HG03095 (cell line): ENCODE measurements around the gene UBXN11.
"Not testable (repeated sequence)": the region's sequence is repeated elsewhere in the genome, so short reads cannot be mapped to it uniquely, and the experiment has no call there.

Experiments
- ATAC-seq: cut with Tn5 transposase; IDR thresholded peaks from one replicate; pipeline ENCODE4 v1.9.1; 2021; ENCODE audit warnings: moderate library complexity; ENCODE audit not compliant: unreplicated experiment

The UBXN11 gene

DNA sequence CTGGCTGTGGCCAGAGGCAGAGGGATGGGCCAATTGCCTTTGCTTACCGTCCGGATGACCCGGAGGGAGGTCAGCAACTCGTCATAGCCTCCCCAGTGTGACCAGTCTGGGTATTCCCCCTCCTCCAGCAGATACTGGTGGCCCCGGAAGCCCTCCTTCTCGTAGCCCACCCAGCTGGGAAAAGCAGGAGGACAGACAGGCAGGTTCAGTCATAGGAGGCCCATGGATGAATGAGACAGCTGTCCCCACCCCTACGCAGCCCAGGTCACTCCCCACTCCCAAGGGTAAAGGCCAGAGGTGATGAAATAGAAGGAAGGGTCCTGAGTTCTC lies 30.7 kb upstream of the UBXN11 start:
- no peak for ATAC-seq

DNA sequence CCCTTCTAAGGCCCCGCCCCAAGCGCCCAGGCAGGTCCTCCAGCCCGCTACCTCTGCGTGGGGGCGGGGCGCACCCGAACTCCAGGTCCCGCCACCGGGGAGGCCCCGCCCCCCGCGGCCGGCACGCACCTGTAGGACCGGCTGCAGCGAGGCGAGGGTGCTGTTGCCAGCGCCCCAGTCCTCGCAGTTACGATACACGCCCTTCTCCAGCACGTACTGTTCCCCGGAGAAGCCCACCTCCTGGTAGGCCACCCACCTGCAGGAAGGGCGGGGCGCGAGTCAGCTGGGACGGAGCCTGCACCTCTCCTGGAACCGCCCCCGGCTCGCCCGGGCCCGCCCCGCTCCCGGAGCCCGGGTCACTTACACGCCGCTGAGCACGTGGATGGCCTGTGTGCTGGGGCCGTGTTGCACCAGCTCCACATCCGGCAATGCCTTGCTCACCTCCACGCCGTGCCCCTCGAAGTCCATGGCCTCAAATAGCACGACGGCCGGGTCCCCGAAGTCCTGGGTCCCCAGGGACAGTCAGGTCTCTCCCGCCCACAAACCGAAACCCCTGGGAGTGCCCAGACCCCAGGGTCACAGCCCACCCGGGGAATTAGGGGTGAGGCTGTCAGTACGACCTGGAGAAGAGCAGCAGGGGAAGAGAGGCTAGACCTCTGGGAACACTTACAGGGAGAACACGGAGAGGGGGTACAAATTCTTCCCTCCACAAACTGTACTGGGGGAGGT lies 30.2 kb upstream of the UBXN11 start:
- no peak for ATAC-seq

DNA sequence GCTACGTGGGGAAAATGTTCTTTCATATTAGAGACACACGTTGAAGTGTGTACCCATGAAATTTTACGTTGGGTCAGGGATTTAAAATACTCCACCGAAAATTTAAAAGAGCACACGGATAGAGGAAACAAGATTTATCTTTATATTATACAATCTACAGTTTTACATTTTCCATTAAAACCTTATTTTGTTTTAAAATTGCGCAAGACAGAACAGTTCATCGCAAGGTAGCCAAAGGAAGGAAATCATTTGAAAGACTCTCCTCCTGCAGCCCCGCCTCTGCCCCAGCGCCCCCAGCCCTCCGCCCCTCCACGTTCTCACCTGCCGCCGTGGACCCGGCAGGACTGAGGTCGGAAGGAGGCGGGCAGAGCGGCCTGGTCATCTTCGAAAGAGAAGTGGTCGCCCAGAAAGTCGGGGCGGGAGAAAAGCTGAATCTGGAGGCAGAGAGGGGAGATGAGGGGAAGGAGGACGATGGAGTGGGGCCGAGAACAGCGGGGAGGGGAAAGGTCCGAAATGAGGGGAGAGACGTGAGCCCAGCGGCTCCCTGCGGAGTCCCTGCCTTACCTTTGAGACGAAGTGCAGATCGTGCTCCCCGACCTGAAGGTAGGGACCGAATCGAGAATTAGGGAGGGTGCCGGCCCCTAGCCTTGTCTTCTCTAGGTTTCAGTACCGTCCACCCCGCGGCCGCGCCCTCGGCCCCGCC lies 29.5 kb upstream of the UBXN11 start:
- ATAC-seq, result no peak

DNA sequence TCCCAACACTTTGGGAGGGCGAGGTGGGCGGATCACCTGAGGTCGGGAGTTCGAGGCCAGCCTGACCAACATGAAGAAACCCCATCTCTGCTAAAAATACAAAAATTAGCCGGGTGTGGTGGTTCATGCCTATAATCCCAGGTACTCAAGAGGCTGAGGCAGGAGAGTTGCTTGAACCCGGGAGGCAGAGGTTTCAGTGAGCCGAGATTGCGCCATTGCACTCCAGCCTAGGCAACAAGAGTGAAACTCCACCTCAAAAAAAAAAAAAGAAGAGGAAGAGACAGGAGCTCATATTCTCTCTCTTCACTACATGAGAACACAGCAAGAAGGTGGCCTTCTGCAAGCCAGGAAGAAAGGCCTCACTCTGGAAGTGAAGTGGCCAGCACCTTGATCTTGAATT lies 26.9 kb upstream of the UBXN11 start:
- ATAC-seq, result not testable (repeated sequence)

DNA sequence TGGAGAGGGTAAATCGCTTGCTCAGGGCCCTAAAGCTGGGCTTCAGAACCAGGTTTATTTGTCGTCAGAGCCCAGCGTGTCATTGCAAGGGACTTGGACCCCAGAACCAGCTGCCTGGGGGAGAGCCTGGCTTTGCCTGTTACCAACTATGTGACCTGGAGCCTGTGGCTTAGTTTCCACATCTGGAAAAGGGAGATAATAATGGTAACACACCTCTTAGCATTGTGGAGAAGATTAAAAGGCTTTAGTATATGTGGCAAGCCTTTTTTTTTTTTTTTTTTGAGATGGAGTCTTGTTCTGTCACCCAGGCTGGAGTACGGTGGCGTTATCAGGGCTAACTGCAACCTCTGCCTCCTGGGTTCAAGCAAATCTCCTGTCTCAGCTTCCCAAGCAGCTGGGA lies 23.8 kb upstream of the UBXN11 start:
- no peak for ATAC-seq

DNA sequence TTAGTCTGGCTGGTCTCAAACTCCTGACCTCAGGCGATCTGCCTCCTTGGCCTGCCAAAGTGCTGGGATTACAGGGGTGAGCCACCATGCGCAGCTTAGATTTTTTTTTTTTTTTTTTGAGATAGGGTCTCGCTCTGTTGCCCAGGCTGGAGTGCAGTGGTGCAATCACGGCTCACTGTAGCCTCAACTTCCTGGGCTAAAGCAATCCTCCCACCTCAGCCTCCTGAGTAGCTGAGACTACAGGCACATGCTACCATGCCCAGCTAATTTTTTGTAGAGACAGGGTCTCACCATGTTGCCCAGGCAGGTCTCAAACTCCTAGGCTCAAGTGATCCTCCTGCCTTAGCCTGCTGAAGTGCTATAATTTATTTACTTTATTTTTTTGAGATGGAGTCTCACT lies 22.9 kb upstream of the UBXN11 start:
- not testable (repeated sequence) for ATAC-seq

DNA sequence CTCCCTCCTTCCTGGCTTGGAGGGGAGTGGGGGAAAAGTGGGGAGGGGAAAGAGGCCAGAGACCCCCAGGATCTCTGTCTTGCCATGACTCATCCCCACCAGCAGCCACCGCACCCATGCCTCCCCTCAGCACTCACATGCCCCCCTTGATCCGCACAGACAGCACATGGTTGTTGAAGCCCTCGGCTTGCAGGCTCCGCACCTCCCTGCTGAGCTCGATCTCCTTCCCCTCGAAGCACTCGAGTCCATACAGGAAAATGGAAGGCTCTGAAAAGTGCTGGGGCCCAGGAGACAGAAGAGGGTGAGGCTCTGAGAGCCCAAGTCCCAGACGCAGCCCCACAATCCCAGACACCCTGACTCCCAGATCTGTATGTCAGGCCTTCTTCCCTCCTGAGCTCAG lies 22.2 kb upstream of the UBXN11 start:
- no peak for ATAC-seq

DNA sequence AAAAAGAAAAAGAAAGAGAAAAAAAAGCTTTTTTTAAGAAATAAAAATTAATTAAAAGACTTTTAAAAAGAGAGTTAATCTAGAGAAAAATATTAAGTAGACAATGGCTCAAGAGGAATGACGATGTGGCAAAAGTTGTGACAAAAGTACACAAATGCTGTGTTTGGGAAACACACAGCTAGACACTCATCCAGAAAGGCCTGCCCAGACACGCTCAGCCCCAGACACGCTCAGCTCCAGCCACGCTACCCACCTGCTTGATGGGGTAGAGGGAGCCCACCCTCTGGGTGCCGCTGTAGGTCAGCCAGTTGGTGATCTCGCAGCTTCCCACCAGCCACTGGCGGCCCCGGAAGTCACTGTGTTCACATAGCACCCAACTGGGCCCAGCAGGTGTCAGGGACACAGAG lies 21.5 kb upstream of the UBXN11 start:
- no peak for ATAC-seq

DNA sequence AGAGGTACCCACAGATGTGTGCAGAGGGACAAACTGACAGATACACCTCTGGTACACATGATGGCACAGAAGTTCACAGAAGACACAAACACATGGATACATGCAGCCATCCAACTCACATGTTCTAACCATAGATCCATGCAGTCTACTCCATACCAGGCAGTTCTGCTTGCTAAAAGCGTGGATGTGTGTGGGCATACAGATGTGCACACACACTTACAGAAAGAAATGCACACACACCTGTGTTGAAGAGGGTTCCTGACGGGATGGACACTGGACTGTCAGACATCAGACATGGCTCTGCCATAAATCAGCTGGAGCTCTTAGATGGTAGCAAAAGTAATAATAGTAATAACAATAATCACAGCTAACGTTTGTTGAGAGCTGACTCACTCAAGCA lies 18.1 kb upstream of the UBXN11 start:
- ATAC-seq, result no peak

DNA sequence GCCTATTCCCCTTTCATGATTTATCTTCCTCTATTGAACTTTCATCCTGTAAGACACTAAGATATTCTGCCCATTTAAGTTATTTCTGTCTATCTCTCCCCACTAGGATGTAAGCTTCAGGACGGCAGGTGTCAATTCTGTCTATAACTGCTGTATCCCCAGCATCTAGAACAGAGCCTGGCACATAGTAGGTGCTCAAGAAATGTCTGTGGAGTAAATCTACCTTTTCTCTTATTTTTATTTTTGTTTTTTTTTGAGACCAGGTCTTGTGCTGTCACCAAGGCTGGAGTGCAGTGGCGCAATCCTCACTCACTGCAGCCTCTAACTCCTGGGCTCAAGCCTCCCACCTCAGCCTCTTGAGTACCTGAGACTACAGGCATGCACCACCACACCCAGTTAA lies 16.9 kb upstream of the UBXN11 start:
- ATAC-seq, result no peak

DNA sequence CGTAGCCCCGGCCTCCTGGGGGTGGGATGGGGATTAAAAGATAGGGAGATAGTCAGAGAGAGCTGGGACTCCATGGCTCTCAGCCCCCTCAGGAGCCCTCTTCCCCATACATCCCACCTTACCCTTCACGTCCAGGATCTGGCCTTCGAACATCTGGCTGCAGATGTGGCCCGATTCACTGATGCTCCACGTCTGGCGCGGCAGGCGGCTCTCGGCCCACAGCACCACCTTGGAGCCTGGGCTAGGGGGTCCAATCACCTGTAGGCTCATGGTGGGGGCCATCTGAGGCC lies 15.6 kb upstream of the UBXN11 start:
- no peak for ATAC-seq

DNA sequence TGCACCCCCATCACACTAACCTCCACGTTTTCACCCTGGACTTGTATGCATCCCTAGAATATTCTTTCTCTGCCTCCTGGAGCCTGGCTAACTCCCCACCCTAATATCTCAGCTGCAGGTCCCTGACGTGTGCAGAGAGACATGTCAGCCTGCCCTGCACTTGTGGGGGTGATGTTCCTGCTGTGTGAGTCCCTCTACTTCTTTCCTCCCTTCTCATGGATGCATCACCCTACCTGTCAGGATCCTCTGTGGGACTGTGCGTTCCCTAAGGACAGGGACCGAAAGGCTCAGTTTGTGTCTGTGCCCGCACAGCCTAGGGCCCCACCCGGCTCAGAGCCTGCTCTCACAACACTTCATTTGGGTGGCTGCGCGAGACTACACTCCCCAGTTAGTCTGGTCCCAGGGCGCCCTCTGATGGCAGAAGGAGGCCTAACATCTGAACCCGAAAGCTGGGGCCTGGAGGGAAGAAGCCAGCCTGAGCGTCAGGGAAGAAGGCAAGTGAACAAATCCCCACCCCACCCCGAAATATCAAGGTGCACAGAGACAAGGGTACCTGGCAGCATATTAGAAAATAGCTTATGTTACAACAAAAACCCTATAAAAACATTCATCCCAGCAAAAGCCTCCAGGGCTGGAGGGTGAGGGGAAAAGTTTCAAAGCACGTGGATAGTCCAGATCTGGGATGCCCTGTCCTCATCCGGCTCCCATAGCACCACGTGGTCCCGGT lies 15.0 kb upstream of the UBXN11 start:
- peak; percentile 35 for ATAC-seq

DNA sequence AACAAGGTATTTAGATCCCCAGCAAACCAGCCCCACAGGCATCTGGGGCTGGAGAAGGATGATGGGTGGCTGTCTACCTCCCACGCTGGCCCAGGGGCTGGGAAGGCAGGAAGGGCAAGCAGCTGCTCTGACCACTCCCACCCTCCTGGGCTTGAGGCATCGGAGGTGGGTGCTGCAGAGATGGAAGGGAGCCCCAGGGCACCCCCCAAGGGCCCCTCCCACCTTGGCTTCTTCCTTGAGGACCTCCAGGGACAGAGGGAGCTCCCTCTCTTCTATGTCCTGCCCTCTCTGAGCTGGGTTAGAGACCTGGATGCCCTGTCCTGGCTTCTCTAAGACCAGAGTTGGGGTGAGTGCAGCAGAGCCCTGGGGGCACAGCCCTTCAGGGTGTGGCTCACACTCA lies 14.5 kb upstream of the UBXN11 start:
- ATAC-seq, result no peak

DNA sequence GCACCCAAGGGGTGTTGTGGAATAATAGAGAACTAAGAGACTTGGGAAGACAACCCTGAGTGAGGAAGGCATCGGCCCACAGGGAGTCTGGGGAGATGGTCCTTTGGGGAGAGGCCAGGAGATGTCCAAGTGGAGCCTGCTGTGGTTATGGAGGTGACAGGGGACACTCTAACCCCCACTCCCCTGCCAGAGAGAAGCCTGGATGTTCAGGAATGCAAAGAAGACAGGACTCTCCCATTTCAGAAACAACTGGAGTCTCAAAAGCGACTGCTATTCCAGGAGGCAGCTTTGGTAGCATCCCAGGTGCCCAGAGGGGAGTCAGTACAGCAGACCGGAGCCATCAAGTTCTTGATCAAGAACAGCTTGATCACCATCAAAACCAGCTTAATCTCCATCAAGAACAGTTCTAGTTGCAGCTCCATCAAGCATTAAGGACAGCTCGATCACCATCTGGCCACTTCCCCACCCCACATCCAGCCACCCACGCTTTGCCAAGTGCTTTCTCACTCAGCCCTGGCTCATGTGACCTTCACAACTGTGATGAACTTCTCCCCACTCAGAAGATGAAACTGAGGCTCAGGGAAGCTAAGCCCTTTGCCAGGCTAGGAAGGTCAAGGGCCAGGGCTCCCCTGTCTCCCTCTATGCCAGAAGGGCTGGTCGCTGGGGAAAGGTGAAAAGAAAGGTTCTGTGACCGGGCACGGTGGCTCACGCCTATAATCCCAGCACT lies 12.1 kb upstream of the UBXN11 start:
- ATAC-seq, result no peak

DNA sequence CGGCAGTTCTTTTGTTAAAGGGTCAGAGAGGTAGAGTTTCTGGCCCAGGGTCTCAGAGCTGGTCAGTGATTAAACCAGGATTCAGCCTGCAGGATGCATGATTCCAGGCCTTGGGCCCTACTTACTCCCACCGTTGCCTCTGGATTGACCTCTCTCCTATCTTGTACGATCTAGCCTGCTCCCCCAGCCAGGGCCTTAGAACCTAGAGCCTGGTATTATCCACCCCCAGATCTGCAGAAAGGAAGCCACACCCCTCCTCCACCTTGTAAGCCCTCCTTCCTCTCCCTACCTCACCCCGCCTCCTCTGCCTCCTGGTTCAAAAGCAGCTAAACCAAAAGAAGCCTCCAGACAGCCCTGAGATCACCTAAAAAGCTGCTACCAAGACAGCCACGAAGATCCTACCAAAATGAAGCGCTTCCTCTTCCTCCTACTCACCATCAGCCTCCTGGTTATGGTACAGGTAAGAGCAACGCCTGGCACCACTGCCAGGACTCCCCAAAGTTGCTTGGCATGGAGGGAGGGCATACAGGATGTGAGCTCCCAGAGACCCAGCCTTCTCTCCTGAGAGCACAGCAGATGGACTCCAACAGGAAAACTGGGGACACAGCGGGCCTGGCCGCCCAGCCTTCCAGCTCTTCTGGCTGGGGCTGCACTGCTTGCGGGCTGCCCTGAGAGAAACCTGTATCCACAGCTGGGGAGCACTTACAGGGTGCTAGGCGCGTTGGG lies 11.3 kb upstream of the UBXN11 start, which contains the start of gene CD52:
Gene CD52, plus strand, starts transcription at position 347 of the 726 bp plus-strand sequence. Its CDS starts 60 bp downstream, at position 407.
- ATAC-seq, result peak; percentile 37

DNA sequence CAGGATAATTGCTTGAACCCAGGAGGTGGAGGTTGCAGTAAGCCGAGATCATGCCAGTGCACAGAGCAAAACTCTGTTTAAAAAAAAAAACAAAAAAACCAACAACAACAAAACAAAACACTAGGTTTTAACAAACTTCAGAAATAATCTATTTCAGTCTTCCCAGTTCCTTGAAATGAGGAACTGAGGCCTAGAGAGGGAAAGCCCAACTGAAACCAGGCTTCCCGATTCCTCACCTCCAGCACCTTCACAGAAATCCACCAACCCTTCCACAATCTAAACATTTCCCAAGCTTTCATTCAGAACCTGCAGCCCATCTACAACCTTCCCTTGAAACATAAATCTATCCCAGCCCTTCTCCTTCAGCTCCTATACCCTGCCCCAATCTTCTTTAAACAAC lies 10.7 kb upstream of the UBXN11 start:
- no peak for ATAC-seq

DNA sequence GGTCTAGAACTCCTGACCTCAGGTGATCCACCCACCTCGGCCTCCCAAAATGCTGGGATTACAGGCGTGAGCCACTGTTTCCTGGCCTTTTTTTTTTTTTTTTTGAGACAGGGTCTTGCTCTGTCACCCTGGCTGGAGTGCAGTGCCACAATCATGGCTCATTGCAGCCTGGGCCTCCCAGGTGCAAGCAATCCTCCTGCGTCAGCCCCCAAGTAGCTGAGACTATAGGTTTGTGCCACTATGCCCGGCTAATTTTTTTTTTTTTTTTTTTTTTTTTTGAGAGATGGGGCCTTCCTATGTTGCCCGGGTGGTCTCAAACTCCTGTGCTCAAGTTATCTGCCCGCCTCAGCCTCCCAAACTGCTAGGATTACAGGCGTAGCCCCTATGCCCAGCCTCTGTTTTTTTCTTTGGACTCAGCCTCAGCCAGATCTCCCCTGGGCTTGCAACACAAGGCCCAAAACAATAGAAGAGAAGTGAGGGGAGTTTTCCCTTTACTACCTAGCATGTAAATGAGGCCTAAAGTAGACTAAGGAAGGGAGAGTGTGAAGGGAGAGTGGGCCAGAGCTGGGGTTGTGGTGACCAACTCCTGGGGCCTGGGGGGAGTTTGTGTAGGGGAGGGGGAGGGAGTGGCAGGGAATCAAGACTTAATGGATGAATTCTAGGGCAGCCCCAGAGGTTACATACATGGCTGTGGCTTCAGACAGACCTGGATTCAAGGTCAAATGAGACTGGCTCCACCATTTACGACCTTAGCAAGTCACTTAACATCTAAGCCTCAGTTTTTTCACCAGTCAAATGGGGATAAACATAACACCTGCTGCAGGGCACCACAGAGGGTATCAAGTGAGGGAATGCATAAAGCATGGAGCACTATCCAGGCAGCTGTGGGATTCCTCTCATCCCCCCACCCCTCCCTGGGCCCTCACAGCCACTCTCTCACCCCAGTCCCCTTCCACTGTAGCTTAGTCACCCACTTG lies 9.7 kb upstream of the UBXN11 start:
- no peak for ATAC-seq

DNA sequence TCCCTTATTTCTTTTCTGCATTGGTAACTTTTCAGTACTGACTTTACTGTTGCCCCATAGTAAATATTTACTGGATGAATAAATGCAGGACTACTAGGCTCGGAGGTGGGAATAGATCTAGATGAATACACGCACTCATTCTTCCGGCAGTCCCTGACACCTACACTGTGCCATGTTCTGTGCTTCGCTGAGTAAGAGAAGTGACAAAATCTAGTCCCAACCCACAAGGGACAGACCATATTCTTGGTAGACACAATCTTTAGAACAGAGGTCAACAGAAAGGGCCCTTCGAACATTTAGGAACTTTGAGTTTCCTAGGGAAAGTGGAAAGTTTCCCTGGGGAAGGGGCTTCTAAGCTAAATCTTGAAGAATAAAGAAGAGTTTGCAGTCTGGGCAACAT lies 8.1 kb upstream of the UBXN11 start:
- no peak for ATAC-seq

DNA sequence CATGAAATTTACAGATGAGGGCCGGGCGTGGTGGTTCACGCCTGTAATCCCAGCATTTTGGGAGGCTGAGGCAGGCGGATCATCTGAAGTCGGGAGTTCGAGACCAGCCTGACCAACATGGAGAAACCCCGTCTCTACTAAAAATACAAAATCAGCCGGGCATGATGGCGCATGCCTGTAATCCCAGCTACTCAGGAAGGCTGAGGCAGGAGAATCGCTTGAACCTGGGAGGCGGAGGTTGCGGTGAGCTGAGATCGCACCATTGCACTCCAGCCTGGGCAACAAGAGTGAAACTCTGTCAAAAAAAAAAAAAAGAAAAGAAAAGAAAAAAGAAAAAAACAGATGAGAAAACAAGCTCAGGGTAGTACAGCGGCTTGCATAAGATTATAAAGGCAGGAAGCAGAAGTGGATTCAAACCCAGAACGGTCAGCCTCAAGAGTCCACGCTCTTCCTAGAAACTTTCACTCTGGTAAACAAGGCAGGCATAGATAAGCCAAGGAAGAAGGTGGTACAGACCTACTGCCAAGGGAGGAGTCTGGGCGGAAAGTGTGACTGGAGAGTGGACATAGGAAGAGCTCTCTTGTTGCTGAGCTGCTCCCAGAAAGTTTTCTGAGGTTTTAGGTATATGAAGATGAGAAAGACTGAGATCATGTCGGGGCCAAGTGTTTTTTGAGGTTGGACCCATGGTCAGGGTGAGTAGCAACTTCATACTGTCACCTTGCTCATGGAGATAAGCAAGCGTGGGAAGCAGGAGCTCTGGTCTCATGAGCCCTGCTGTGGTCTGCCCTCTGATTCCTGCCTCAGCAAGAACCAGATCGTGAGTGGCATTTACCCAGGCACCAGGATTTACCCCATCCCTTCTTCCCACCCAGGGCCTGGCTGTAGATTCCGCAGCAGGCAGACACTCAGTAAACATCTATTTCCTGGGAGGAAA lies 1.8 kb upstream of the UBXN11 start:
- ATAC-seq, result not testable (repeated sequence)
